AG04450 (cell line): Measurements from ENCODE around the gene JPH4. TPM values are rescaled to one million over a fixed set of nuclear protein-coding genes. Genes with fewer than 3 reads are reported as not detected.

Experiments used
- CTCF ChIA-PET: fragments of 300-600, 350-600 bp; formaldehyde crosslinking; extraction: SDS; loops from one replicate; lab custom pipeline; 2022; ENCODE audit warnings: antibody characterized with exemption, inconsistent platforms; lab: Charles Lee
- POLR2A ChIA-PET: fragments of 350-600 bp; formaldehyde crosslinking; extraction: SDS; loops from one replicate; lab custom pipeline; 2021; ENCODE audit warnings: antibody characterized with exemption, inconsistent platforms; lab: Yijun Ruan, JAX
- DNase-seq: peaks from one replicate; pipeline ENCODE4 v3.0.0-alpha.2; 2011; ENCODE audit warnings: low read depth, low spot score
- H3K27ac ChIP-seq: one replicate; pipeline ENCODE4 v1.5.1; 2012; ENCODE audit warnings: low read depth, low read length, control low read depth
- H3K27me3 ChIP-seq: one replicate; pipeline ENCODE4 v1.6.0; 2012; ENCODE audit warnings: low read length; ENCODE audit not compliant: control insufficient read depth, insufficient read depth
- H3K4me3 ChIP-seq: 2 replicates; pipeline ENCODE4 v1.5.1; 2011; ENCODE audit warnings: mild to moderate bottlenecking, low read depth, low read length, control low read depth
- H3K9me3 ChIP-seq: 2 replicates; pipeline ENCODE4 v1.5.1; 2012; ENCODE audit warnings: low read length; ENCODE audit not compliant: control insufficient read depth, insufficient read depth
- CTCF ChIP-seq: IDR thresholded peaks from 2 replicates; pipeline ENCODE4 v1.5.1; 2011; ENCODE audit warnings: low read depth, low read length, control low read depth, inconsistent platforms
- polyA plus RNA-seq: library from polyadenylated mRNA; depleted of rRNA; stranded (reverse); fragments of >200 nt; gene quantifications from 2 replicates; pipeline ENCODE4 v1.2.3, GENCODE V29; 2011

The JPH4 gene
- polyA plus RNA-seq, 1 experiment, result not detected

GRCh38 chr14:23613242-23614070 is 34.9 kb upstream of the JPH4 start:
- POLR2A ChIA-PET, result no interaction called here
- CTCF ChIA-PET, result interaction anchor here (1.3 to 4.6 kb wide), 2 partner anchors 18 to 297 kb away, joined by 4 to 27 read pairs; no protein-coding TSS in a partner anchor
- no peak for TF ChIP-seq CTCF
- Histone ChIP-seq H3K4me3 (no peak overlapping the region), H3K27me3 (peaks cover 4% of the 10 kb centered on the region), H3K27ac (no peak overlapping the region), H3K9me3 (no peaks in the 10 kb centered on the region)
- no peak for DNase-seq

DNA sequence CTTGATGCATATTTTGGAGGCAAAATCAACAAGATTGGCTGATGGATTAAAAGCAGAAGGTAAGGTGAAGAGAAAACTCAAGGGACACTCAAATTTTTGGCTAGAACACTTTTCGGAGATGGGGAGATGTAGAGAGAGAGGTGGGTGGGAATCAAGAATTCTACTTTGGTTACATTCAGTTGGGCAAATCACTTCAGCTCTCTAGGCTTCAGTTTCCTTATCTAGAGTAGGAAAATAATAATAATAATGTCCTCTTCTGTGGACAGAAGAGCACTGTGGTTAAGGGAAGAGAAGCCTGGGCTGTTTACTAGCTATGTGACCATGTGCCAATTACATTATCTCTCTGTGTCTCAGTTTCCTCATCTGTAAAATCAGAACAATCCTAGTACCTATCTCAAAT is 34.2 kb upstream of the JPH4 start:
- no peak for TF ChIP-seq CTCF
- POLR2A ChIA-PET, result no interaction called here
- CTCF ChIA-PET, result interaction anchor here (1.3 to 4.6 kb wide), 2 partner anchors 19 to 298 kb away, joined by 4 to 27 read pairs; no protein-coding TSS in a partner anchor
- no peak for DNase-seq
- no peak overlapping the region for H3K27ac ChIP-seq
- no peak overlapping the region for H3K4me3 ChIP-seq
- no peaks in the 10 kb centered on the region for H3K9me3 ChIP-seq
- peaks cover 4% of the 10 kb centered on the region for H3K27me3 ChIP-seq

GRCh38 chr14:23612354-23612732 is 33.8 kb upstream of the JPH4 start:
- Histone ChIP-seq H3K27me3 (peaks cover 4% of the 10 kb centered on the region), H3K9me3 (no peaks in the 10 kb centered on the region), H3K4me3 (no peak overlapping the region), H3K27ac (no peak overlapping the region)
- ChIA-PET CTCF (interaction anchor here (0.6 to 4.6 kb wide), 2 partner anchors 19 to 21 kb away, joined by 3 to 27 read pairs; no protein-coding TSS in a partner anchor), POLR2A (no interaction called here)
- DNase-seq, result no peak
- TF ChIP-seq CTCF, result no peak

GRCh38 chr14:23610815-23611289 is 32.3 kb upstream of the JPH4 start:
- no peak for DNase-seq
- Histone ChIP-seq H3K9me3 (no peaks in the 10 kb centered on the region), H3K27me3 (peaks cover 4% of the 10 kb centered on the region), H3K27ac (no peak overlapping the region), H3K4me3 (no peak overlapping the region)
- TF ChIP-seq CTCF, result no peak
- ChIA-PET POLR2A (no interaction called here), CTCF (interaction anchor here (1.3 to 4.6 kb wide), 2 partner anchors 21 to 22 kb away, joined by 3 to 27 read pairs; no protein-coding TSS in a partner anchor)
